22Rv1 (cell line): ENCODE measurements around the gene TMEM218.

Experiments
- ZFX ChIP-seq: fragments of 450-650 bp; IDR thresholded peaks from 2 replicates; pipeline ENCODE4 v1.6.1; 2017; ENCODE audit warnings: antibody characterized with exemption, borderline replicate concordance
- TF ChIP-seq, protein P1 (sequence below): fragments of 450-650 bp; IDR thresholded peaks from 2 replicates; pipeline ENCODE4 v1.5.1; 2017; ENCODE audit warnings: mild to moderate bottlenecking

DNA sequence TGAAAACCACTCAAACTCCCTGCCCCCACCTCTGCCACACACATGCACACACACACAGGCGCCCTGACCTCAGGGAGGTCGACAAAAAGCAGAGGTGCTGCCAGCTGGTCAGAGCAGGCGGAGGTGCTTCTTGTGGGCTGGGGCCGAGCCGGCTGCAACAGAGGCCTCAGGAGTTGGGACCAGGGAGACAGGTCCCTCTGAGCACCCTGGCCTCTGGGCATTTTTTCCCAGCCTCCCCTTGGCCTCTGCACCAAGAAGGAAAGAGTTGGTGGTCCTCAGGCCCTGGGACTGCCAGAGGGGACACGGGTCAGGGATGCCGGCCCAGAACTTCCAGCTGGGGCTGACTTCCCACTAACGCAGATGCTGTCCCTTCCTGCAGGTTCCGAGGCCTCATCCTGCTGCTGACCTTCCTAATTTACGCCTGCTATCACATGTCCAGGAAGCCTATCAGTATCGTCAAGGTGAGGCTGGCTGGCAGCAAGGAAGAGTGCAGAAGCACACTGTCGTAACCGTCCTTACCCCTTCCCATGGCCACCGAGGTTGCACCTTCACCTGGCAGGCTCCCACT lies 35.0 kb downstream of the TMEM218 start:
- TF ChIP-seq, protein P1, sequence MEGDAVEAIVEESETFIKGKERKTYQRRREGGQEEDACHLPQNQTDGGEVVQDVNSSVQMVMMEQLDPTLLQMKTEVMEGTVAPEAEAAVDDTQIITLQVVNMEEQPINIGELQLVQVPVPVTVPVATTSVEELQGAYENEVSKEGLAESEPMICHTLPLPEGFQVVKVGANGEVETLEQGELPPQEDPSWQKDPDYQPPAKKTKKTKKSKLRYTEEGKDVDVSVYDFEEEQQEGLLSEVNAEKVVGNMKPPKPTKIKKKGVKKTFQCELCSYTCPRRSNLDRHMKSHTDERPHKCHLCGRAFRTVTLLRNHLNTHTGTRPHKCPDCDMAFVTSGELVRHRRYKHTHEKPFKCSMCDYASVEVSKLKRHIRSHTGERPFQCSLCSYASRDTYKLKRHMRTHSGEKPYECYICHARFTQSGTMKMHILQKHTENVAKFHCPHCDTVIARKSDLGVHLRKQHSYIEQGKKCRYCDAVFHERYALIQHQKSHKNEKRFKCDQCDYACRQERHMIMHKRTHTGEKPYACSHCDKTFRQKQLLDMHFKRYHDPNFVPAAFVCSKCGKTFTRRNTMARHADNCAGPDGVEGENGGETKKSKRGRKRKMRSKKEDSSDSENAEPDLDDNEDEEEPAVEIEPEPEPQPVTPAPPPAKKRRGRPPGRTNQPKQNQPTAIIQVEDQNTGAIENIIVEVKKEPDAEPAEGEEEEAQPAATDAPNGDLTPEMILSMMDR: no peak
- TF ChIP-seq ZFX: no peak
